ENCODE results near the gene MRPL41.

Gene MRPL41

DNA sequence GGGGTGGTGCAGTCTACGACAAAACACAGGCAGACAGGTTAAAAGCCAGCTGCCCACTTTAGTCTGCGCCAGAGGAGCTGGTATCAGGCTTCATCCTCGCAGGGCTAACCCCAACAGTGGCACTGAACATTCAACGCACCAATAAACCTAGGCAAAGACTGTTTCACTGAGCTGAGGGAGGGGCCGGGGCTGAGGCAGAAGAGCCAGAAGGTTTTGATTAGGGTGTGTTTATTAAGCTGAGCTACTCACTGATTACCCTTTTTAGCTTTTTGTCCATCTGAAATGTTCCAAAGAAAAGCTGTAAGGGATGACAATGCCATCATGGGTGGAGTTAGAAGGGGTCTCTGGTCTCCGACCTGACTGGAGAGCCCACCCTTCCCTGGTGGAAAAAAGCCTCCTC, 37.2 kb downstream of the MRPL41 start:
- CTCF ChIA-PET = interaction anchor here (1.0 to 6.3 kb wide), 4 partner anchors 10 to 54 kb away, joined by 3 to 91 read pairs (median 3); partner anchors contain the start of gene DPH7
- TF ChIP-seq, protein P1, sequence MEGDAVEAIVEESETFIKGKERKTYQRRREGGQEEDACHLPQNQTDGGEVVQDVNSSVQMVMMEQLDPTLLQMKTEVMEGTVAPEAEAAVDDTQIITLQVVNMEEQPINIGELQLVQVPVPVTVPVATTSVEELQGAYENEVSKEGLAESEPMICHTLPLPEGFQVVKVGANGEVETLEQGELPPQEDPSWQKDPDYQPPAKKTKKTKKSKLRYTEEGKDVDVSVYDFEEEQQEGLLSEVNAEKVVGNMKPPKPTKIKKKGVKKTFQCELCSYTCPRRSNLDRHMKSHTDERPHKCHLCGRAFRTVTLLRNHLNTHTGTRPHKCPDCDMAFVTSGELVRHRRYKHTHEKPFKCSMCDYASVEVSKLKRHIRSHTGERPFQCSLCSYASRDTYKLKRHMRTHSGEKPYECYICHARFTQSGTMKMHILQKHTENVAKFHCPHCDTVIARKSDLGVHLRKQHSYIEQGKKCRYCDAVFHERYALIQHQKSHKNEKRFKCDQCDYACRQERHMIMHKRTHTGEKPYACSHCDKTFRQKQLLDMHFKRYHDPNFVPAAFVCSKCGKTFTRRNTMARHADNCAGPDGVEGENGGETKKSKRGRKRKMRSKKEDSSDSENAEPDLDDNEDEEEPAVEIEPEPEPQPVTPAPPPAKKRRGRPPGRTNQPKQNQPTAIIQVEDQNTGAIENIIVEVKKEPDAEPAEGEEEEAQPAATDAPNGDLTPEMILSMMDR (IDR thresholded peaks at IDR 0.05; ENCODE audit: insufficient read depth, low read length, missing control alignments) = no peak
- POLR2A ChIA-PET = interaction anchor here (1.1 kb wide), 1 partner anchor 11 kb away, joined by 4 read pairs; no protein-coding TSS in a partner anchor
- DNase-seq (ENCODE audit: low read depth, low spot score) = no peak
- H3K4me3 ChIP-seq (ENCODE audit: low read depth, low read length) = peak overlapping the region; percentile 70

DNA sequence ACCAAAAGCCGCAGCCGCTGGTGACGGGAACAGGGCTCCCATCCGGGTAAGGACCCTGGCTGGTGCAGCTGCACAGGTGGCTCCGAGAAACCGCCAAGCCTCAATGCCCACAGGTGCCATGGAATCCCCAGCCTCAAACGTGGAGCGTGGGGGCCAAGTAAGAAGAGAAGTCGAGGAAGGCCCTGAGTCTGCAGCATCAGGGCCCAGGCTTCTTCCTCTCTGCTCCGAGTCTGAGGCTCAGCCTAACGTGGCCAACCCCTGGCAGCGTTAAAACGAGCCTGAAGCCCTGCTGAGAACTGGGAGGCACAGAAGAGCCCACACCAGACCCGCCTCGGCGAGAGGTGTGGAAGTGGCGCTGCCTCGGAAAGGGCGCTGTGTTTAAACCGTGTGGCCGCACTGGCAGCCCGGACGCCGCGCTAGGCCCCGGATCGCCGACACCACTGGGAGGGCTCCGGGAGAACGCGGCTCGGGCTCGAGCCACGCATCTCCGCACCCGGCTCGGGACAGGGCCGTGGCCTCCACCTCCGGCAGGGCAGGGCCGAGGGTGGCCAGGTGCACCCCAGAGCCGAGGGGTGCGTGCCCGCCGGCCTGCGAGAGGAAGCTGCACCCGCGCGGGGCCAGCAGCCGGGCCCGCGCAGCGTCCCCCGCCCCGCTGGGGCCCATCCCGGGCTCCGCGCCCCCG, 37.9 kb downstream of the MRPL41 start:
- POLR2A ChIA-PET = interaction anchor here (1.1 kb wide), 1 partner anchor 12 kb away, joined by 4 read pairs; no protein-coding TSS in a partner anchor
- TF ChIP-seq, protein P1 (IDR thresholded peaks at IDR 0.05; ENCODE audit: insufficient read depth, low read length, missing control alignments) = no peak
- DNase-seq (ENCODE audit: low read depth, low spot score) = no peak
- peak overlapping the region; percentile 70 for H3K4me3 ChIP-seq (ENCODE audit: low read depth, low read length)
- CTCF ChIA-PET = interaction anchor here (6.3 kb wide), 1 partner anchor 11 kb away, joined by 91 read pairs; the partner anchor contains the start of gene DPH7

DNA sequence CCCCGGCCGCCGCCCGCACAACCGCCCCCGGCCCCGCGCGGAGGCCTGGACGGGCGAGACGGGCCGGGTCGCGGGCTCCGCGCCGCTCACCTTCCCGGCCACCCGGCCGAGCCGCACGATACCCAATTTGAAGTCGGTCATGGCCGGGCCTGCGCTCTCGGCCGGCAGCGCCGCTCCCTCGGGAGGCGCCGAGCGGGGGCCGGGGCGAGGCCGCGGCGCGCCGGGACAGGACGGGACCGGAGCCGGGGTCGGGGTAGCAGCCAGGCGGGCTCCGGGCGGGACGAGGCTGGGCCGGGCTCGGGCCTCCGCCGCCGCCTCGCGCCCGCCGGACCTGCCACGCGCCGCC, 38.4 kb downstream of the MRPL41 start:
- TF ChIP-seq, protein P1 (IDR thresholded peaks at IDR 0.05; ENCODE audit: insufficient read depth, low read length, missing control alignments) = no peak
- DNase-seq (ENCODE audit: low read depth, low spot score) = no peak
- ChIA-PET POLR2A (no interaction called here), CTCF (interaction anchor here (6.3 kb wide), 1 partner anchor 11 kb away, joined by 91 read pairs; the partner anchor contains the start of gene DPH7)
- H3K4me3 ChIP-seq (ENCODE audit: low read depth, low read length) = peak overlapping the region; percentile 70

DNA sequence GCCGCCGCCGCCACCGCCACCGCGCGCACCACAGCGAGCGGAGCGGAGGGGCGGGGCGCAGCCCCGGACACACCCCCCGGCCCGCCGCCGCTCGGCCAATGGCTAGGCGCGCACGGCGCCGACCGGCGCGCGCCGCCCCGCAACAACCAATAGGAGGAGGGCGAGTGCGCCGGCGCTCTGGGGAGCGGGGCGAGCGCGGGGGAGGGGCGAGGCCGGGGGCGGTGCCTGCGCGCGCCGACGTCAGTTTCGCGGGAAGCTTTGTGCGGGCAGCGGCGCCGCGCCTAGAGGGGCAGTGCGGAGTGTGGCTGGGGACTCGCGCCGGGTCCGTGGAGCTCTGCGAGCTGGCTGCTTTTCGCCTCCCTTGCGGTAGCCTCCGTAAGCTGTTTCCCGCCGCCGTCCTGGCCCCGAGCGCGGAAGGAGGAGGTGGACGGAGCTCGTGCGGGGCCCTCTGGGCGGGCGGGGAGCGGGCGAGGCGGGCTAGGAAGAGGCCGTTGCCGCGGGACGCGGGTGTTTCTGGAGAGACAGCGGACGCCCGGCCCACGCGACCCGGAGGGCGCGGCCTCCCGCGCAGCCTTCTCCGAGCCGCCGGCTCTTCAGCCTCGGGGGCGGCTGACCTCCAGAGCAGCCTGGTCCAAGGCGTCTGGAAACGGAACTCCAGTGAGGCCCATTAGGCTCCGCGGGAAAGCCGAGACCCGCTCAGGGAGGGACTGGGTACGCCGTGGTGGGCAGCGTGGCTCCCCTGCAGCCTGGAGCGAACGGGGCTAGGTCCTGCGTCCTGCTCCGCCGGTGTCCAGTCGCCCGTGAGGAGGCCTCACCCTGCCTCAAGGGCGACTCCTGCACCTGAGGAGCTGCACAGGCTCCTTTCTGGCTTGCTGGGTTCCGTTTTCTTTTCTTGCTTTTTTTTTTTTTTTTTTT, 39.0 kb downstream of the MRPL41 start, which contains the start of gene ZMYND19:
ZMYND19 (minus strand) TSS at position 44 of the 915 bp plus-strand sequence. CDS start 249 bp downstream, outside the sequence.
- CTCF ChIA-PET = interaction anchor here (2.1 to 6.3 kb wide), 2 partner anchors 12 kb away, joined by 6 to 91 read pairs; partner anchors contain the start of gene DPH7
- POLR2A ChIA-PET = interaction anchor here (0.5 to 0.8 kb wide), 2 partner anchors 28 to 234 kb away, joined by 3 to 4 read pairs; partner anchors contain the start of gene EHMT1
- no peak for DNase-seq (ENCODE audit: low read depth, low spot score)
- TF ChIP-seq, protein P1 (IDR thresholded peaks at IDR 0.05; ENCODE audit: insufficient read depth, low read length, missing control alignments) = no peak
- H3K4me3 ChIP-seq (ENCODE audit: low read depth, low read length) = peak within 1 kb of the TSS; percentile 82

DNA sequence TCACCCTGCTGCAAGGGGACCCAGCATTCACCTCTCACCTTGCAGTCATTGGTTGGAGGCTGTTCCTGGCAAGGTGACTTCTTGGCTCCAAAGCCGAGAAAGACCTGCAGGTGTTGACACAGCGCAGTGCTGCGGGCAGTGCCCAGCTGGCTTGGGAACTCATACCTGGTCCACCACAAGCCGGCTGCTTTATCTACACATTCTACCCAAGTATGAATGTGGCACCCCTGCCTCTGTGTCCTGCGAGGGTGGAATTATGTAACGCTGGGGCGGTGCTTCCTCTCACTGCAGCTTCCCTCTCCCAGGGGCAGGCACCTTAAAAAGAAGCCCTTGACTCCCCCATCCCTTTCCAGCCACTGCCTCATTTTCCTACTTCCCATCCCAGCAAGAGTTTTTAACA, 41.1 kb downstream of the MRPL41 start:
- POLR2A ChIA-PET = no interaction called here

More for the DNA sequence above, 41.1 kb downstream of the MRPL41 start:
- no peak overlapping the region for H3K4me3 ChIP-seq (ENCODE audit: low read depth, low read length)
- TF ChIP-seq, protein P1 (IDR thresholded peaks at IDR 0.05; ENCODE audit: insufficient read depth, low read length, missing control alignments) = no peak
- CTCF ChIA-PET = interaction anchor here (1.0 to 1.3 kb wide), 3 partner anchors 11 to 291 kb away, joined by 3 to 4 read pairs (median 3); partner anchors contain the start of gene NRARP
- no peak for DNase-seq (ENCODE audit: low read depth, low spot score)
